ENCODE results near the gene PHLPP1.

DNA sequence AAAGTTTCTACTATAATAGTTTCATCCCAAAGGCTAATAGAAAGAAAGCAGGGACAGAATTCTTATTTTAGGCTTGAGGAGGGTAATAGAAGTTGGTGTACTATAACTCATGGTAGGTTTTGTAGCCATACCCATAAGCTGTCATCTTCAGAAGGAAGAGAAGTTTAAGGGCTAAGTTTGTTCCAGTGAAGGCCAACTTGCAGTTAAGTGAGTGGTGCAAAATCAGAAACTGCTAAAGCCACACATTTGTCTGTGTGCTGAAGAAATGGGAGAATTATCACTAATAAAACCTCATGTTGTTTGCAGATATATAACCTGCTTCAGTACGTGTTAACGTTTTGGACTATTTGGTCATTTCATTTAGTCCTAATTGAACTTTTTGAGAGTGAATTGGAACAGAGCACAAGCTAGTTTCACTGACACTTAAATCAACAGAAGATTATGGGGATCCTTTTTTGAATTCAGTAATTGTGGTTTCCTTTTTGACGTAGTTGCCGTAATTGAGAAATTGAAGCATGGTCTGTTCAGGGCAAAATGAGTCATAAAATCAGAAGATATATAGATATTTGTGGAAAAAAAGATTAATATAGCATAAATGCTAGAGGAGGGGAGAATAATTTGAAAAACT lies 69.1 kb downstream of the PHLPP1 start:
- TF ChIP-seq, protein P1, sequence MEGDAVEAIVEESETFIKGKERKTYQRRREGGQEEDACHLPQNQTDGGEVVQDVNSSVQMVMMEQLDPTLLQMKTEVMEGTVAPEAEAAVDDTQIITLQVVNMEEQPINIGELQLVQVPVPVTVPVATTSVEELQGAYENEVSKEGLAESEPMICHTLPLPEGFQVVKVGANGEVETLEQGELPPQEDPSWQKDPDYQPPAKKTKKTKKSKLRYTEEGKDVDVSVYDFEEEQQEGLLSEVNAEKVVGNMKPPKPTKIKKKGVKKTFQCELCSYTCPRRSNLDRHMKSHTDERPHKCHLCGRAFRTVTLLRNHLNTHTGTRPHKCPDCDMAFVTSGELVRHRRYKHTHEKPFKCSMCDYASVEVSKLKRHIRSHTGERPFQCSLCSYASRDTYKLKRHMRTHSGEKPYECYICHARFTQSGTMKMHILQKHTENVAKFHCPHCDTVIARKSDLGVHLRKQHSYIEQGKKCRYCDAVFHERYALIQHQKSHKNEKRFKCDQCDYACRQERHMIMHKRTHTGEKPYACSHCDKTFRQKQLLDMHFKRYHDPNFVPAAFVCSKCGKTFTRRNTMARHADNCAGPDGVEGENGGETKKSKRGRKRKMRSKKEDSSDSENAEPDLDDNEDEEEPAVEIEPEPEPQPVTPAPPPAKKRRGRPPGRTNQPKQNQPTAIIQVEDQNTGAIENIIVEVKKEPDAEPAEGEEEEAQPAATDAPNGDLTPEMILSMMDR (IDR thresholded peaks at IDR 0.05; ENCODE audit: low read length): no peak
- TF ChIP-seq EZH2 (optimal IDR thresholded peaks at IDR 0.05; ENCODE audit: low read depth, low read length) (no peak), EZH2phosphoT487 (IDR thresholded peaks at IDR 0.05; ENCODE audit: low read length) (no peak)
